GM19035 (cell line): ENCODE results near the gene RSU1.

Source experiments
- ATAC-seq: cut with Tn5 transposase; IDR thresholded peaks from one replicate; pipeline ENCODE4 v1.9.1; 2021; ENCODE audit not compliant: unreplicated experiment

RSU1 gene

DNA sequence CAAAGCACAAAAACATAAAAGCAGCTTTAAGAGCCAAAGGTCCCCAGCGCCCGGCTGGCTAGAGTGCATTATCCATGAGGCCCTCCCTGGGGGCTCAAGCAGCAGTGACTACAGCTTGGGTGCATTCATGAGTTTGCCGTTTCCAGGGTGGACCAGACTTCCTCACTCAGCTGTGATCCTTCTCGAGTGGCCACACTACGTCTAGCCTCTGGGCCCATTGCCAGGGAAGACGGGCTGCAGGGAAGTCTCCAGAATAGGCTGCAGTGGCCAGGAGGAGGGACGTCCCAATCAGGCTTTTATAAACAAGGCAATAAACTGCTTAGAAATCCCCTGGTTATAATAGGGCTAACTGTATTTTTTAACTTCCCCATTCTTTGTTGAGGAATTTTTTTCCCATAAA, 206.2 kb downstream of the RSU1 start:
- ATAC-seq, result no peak

DNA sequence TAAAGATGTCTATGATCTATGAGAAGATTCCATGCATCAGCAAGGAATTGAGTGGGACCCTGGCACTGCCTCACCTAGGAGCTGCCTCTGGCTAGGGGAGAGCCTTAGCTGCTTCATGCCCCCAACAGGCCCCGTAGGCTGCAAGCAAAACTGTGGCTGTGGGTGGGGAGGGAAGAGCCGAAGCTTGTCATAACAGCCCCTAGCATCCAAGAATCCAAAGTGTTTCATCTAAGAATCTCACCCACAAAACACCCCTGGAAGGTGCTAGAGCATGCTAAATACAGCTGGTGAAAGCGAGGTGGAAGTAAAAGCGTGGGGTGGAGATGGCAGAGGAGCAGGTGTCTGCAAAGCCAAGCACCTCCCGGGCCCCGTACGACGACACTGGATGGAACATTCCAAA, 208.0 kb downstream of the RSU1 start:
- no peak for ATAC-seq

DNA sequence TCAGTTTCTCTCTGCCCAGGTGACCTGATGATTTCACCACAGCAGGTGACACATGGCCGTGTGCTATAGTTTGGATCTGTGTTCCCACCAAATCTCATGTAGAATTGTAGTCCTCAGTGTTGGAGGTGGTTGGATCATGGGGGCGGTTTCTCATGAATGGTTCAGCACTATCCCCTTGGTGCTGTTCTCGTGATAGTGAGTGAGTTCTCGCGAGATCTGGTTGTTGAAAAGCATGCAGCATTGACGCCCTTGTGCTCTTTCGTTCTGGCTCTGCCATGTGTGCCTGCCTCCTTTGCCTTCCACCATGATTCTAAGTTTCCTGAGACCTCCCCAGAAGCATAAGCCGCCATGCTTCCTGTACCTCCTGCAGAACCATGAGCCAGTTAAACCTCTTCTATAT, 210.3 kb downstream of the RSU1 start:
- no peak for ATAC-seq

DNA sequence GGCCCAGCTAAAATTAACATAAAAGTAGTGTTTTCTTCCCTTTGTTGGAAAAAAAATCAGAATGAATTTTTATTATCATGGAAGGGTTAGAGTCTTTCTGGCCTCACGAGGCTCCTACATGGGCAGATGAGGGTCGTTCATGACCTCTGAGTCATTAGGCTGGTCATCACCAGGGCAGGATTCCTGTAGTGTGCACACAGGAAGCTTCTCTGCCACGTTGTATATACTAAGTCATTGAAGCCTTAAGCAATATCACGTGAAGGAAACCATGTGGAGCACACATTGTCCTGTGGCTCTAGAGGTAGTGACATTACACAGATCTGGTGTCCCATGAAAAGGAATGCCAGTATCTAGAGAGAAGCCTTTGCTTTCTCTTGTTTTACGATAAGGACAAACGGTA, 210.8 kb downstream of the RSU1 start:
- no peak for ATAC-seq

DNA sequence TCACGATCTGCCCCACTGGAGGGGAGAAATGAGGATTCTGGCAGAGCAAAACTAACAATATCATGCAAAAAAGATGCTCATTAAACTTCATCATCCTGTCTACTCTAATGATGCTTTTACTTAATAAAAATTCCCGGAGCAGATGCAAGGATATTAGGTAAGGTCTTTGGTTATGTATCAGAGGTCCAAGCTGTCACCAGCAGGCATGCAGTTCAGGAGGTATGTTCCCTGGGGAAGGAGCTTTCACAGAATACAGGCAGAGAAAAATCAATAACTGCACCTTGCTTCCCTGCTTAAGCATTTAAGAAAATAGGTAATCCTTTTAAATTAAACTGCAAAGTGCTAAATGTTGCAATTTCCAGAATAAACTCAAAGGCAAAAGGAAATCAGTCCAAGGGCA, 213.9 kb downstream of the RSU1 start:
- ATAC-seq, result no peak

DNA sequence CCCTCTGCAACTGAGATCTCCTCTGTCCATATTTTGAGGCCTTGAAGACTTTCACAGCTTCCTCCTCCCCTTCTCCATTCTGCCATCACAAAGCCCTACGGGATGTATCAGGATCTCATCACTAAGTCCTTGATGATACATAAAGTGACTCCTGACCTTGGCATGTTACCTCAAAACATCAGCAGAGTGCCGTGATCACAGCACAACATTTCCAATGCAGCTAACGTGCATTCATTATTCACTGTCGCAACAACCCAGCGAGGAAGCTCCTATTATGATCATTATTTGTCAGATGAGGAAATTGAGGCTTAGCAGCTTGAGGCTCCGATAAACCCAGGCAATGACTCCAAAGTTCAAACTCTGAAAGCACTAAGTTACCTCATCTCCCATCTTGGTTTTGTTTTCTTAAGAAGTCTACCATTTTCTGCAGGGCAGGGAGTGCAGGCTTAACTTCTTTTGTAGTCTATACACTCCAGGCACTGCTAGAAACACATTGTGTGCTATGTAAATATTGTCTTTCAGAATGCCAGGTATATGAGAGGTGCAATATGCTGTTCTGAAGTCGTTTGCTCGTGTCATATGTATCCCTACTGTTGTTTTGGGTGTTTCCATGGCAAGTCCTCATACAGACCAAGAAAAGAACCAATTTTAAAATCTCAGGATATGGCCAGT, 215.0 kb downstream of the RSU1 start:
- no peak for ATAC-seq

DNA sequence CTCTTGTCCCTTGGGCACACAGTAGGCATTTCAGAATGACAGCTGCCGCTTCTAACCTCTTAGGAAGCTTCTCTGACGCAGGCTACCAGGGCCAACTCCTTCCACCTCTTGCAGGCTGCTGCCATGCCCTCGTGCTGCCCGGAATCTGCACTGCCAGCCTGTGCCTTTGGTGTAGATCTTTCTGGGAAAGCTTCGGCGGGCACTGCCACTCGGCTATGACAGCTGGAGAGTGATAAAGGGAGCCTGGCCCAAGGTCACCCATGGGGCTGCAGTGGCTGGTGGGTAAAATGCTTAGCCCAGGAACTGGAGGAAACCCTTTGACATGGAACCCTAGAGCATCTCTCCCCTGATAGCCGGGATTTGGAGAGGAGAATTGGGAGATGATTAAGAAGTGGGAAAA, 217.6 kb downstream of the RSU1 start:
- ATAC-seq, result no peak

DNA sequence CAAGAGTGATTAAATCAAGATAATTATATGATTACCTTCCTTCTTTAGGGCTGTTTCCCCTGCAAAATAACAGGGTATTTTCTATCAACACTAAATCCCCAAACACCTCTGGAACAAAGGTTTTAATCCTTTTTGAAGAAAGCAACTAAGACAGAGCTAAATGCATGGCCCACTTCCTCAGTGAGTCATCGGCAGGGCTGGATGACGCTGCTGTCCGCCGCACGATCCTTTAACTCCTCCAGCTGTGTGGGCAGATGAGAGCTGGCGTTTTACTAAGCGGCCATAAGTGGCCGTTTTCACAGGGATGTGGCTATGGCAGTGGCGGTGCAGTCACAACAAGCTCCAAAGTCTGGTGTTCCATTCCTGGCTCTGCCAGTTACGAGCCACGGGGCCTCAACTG, 219.6 kb downstream of the RSU1 start:
- no peak for ATAC-seq

DNA sequence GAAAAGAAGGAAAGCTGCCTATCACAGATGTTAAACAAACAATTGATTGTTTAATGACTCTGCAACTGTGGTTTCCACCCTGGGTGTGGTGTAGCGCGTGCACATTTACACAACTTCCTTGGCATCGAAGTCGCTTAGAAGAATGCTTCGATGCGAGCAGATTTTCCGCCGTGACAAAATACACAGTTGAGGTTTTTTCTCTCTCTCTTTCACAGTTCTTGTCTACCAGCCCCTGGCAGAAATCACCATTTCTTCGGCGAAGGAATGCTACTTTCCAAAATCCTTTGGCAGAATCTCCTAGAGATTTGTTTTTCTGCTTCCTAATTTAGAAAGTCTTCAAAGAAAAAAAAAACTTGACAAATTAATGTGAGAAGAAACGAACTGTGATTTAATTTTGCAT, 224.8 kb downstream of the RSU1 start:
- ATAC-seq, result no peak

DNA sequence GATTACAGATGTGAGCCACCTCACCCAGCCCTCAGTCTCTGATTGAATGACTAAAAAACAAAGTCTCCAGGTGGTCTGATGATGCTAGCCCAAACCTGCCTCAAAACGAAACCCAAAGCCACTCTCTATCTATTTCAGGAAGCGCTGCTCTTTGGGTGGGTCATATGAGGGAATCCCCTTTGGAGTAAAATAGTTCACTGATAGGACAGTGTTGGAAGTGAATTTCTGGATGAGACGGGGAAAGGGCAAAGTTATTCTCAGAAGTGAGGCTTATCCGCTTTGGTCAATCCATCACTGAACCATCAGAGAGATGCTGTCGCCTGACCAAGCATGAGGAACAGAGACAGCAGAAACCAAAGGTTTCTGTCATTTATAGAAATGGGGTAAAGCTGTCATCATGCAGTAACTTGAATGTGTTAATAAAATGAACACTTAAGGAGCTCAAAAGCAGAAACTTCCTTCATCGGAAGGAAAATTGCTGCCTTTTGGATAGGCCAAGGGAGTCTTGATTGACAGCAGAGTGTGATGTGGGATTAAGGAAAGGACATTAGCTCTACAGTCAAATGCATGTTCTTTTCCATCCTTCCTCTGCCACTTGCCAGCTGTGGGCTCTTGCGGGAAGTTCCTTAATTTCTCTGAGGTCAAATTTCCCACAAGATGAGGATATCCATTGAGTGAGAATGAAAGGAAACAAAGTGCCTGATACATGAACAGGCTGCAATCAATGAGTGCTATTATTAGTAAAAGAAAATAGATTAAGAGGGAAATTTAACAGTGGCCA, 230.7 kb downstream of the RSU1 start:
- peak; percentile 91 for ATAC-seq

DNA sequence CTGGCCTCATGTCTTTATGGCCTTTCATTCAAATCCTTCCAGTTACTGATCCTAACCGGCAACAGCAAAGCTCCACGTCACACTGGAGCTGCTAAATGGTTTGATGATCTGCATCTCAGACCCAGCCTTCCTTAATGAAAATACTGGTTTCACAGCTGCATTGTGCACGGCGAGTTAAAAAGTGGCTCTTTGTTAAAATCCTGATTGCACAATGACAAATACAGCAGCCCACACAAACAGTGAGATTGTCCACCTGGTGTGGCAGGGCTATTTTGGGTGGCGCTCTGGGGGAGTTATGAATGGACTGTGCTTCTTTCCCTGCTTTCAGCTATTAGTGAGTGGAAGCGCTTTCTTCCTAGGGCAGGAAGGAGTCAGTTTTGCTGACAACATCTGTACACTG, 232.1 kb downstream of the RSU1 start:
- peak; percentile 29 for ATAC-seq

DNA sequence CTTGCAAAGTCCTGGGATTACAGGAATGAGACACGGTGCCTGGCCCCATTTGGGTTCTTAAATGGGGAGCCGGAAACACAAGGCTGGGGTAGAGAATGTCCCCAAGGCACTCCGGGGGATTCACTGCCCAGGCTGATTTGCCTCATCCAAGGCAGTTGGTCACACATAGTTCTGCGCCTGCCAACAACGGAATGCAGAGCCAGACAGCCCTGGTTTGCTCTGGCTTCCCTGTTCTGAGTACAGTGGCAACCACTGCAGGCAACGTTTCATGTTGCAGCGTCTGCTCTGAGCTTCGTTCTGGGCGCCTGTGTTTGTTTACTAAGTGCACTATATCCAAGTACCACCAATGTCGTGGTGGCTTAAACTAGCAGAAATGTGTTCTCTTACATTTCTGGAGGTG, 233.8 kb downstream of the RSU1 start:
- no peak for ATAC-seq

DNA sequence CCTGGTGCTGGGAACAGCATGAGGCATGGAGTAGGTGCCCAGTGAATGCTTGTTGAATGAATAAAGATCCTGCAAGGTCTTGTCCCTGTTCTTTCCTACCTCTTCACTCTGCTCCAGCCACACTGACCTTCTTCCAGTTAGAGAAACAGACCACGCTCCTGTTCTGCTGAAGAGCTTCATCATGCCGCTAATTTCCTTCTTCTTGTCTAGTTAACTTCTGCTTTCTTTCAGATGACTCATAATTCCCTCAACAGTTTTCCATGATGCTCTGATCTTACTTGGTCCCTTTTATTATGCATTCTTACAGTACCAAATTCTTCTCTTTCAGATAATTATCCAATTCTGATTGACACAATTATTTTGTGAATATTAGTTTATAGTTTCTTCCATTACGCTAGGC, 236.0 kb downstream of the RSU1 start:
- ATAC-seq, result no peak

DNA sequence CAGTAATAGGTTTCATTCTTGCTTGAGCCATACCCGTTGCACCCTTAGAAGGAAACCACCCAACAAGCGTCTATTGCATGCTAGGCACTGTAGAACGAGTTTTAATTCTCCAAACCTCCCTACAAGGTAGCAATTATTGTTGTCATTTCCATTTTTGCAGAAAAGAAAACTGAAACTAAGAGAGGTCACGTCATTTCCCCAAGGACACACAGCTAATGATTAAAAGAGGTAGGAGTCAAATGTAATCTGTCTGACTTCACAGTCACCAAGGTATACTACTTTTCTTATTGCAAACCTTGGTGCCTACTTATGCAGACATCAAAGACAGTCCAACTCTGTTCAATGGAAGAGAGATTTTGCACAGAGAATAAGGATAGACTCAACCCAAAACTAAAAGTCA, 246.5 kb downstream of the RSU1 start:
- peak; percentile 90 for ATAC-seq

DNA sequence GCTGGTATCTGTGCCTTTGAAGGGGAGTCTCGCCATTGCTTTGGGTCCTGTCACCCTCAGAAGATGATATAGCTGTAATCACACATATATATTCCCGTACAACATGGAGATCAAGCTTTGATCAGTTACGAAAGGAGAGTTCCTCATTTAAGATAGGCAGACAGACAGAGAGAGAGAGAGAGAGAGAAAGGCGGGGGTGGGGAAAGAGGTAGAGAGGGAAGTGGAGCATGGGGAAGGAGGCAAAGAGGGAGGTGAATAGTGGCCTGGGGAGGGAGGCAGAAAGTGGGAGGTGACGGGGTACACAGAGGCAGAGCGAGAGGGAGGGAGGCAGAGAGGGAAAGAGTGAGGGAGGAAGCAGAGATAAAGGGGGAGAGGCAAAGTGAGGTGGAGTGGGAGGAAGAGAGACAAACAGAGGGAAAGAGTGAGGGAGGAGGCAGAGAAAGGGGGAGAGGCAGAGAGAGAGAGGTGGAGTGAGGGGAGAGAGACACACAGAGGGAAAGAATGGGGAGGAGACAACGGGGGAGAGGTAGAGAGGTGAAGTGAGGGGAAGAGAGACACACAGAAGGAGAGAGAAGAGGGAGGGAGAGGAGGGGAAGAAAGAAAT, 250.9 kb downstream of the RSU1 start:
- no peak for ATAC-seq

DNA sequence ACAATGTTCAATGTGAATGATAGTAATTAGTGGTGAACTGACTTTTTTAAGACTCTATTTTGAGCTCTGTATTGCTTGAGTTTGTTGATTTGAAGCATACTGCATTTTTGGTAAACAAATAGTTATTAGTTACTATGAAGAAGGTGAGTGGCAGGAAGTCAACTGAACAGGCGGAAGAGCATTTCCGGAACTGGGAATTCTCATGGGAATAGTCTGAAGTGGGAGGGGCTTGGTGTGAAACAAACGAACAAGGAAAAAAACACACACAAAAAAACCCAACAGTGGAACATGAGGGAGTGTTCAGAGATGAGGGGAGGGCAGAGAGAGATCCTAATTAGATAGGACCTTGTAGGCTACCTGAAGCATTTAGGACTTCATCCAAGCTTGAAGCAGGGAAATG, 251.6 kb downstream of the RSU1 start:
- ATAC-seq, result no peak

DNA sequence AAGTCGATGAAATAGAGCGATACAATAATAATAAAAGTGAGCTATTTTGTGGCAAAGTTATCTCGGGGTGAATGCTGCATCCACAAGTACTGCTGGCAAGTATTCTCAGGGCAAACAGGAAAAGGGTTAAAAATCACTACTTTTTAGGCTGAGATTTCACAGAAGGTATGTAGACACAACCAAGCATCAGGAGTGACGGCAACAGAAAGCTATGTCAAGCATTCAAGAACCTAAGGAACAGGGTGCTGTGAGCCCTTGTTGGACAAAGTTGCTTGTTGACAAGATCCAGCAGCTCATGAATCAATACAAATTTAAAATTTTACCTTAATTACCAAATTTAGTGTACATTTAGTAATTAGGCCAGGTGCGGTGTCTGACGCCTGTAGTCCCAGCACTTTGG, 254.3 kb downstream of the RSU1 start:
- ATAC-seq, result no peak

DNA sequence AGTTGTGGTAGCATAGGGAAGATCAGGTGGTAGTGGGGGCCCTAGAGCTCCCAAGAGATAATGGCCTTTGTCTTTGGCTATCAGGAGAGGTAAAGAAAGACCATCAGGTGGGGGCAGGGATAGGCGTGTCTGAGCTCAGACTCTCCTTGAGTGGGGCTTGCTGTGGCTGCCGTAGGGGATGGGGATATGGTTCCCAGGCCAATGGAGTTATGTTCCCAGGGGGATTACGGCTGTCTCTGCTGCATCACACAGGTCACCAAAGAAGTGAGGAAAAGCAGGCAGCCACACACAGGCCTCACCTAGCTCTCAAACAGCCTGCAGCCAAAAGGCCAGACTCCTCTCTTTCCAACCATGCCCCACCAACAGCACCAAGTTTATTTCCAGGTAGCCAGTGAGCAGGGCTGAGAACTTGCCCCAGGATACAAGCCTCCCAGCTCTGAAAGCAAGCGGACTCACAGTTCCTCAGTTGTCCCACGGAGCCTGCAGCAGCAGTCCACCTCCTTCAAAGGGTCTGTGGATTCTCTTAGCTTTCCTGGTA, 257.9 kb downstream of the RSU1 start:
- ATAC-seq, result no peak

DNA sequence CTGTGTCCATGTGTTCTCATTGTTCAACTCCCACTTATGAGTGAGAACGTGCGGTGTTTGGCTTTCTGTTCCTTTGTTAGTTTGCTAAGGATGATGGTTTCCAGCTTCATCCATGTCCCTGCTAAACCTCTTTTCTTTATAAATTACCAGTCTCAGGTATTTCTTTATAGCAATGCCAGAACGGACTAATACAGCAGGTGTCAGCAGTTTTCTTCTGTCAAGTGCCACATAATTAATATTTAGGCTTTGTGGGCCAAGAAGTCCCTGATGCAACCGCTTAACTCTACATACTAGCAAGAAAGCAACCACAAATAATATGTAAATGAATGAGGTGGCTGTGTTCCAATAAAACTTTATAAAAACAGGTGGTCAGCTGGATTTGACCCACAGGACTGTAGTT, 269.3 kb downstream of the RSU1 start:
- ATAC-seq, result no peak

DNA sequence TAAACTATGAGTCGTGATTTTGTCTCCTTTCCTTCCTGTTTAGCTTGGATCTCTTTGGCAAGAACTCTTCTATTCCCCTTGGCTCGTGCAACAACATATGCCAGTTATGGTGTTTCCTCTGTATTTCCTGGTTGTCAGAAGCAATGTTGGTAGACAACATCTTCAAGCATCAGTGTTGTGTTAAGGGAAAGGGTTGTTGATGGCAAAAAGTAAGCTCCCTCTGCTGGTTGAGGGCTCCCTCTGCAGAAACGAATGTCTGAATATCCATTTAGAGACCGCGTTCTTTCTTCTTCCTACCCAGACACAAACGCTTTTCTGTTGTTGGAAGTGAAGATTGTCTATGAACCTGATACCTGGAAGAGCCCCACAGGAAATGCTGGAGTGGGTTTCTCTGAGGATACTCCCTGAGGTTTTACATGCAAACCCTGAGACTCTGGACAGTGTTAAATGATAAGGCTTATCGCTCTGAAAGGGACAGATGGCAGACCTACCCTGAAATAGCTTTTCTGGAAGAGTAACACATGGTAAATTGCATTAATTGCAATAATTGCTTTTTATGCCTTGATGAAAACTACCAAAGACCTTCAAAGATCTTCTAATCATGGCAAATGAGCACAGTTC, 272.0 kb downstream of the RSU1 start:
- ATAC-seq, result peak; percentile 58

DNA sequence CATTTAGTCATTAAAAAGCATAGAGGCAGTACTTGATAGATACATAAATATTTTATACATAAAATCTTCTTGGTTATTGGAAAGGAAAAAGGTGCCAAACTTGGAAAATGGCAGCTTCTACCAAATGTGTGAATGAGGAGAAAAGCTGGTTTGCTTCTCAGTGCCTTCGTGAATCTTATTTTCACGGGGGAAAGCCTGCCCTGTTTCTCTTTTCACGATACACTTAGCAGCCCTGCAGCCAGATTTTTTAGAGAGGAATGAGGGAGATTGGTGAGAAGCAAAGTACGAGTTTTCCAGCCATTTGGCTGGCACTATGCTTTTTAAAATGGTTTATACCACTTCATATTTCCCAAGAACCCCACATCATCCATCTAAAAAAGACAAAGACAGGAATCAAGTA, 272.6 kb downstream of the RSU1 start:
- no peak for ATAC-seq

DNA sequence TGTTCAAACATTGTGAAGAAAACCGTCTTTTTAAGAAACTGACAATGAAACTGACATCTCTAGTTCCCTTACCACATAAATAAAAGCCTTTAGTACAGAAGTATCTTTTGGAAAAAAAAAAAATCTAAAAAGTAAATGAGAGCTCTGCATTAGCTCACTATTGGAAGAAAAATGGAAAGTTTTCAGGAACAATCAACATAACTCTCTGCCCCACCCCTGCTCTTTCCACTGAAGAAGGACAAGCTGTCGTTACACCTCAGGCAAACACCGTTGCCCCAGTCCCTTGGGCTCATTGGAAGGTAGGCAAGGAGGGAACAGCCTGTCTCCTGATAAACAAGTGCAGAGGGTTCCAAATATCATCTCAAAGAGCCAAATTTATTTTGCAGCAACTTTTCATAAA, 273.1 kb downstream of the RSU1 start:
- no peak for ATAC-seq
